ENCODE results near the gene COP1. TPM values are rescaled to one million over a fixed set of nuclear protein-coding genes. Genes with fewer than 3 reads are reported as not detected.
"Not testable (repeated sequence)": the region's sequence is repeated elsewhere in the genome, so short reads cannot be mapped to it uniquely, and the experiment has no call there.

The COP1 gene
- total RNA-seq, 1 donor from 2014 or later: 37.0 TPM

- Mint-ChIP-seq H3K27ac (ENCODE audit: unreplicated experiment) (peak overlapping the region; percentile 99), H3K36me3 (ENCODE audit: low read depth) (no peaks in the 10 kb centered on the region), H3K9me3 (ENCODE audit: low read depth) (no peaks in the 10 kb centered on the region), H3K27me3 (ENCODE audit: low read depth) (no peaks in the 10 kb centered on the region), H3K4me1 (ENCODE audit: low read depth) (peaks cover 44% of the 10 kb centered on the region), H3K4me3 (ENCODE audit: unreplicated experiment) (peak overlapping the region; percentile 99)
- DNase-seq (ENCODE audit: low spot score): no peak
- TF ChIP-seq, protein P1, sequence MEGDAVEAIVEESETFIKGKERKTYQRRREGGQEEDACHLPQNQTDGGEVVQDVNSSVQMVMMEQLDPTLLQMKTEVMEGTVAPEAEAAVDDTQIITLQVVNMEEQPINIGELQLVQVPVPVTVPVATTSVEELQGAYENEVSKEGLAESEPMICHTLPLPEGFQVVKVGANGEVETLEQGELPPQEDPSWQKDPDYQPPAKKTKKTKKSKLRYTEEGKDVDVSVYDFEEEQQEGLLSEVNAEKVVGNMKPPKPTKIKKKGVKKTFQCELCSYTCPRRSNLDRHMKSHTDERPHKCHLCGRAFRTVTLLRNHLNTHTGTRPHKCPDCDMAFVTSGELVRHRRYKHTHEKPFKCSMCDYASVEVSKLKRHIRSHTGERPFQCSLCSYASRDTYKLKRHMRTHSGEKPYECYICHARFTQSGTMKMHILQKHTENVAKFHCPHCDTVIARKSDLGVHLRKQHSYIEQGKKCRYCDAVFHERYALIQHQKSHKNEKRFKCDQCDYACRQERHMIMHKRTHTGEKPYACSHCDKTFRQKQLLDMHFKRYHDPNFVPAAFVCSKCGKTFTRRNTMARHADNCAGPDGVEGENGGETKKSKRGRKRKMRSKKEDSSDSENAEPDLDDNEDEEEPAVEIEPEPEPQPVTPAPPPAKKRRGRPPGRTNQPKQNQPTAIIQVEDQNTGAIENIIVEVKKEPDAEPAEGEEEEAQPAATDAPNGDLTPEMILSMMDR (IDR thresholded peaks at IDR 0.05): no peak
These were observed 1.7 kb downstream of the COP1 start for GRCh38 chr1:176205332-176205914.

- not testable (repeated sequence) for H3K9me3 Mint-ChIP-seq (ENCODE audit: low read depth); H3K36me3 Mint-ChIP-seq (ENCODE audit: low read depth); DNase-seq (ENCODE audit: low spot score); H3K27me3 Mint-ChIP-seq (ENCODE audit: low read depth); H3K27ac Mint-ChIP-seq (ENCODE audit: unreplicated experiment)
- Mint-ChIP-seq H3K4me3 (ENCODE audit: unreplicated experiment) (peak overlapping the region; percentile 99), H3K4me1 (ENCODE audit: low read depth) (peaks cover 47% of the 10 kb centered on the region)
These were observed 2.4 kb downstream of the COP1 start for GRCh38 chr1:176204655-176205054.

- Mint-ChIP-seq H3K27ac (ENCODE audit: unreplicated experiment) (no peak overlapping the region), H3K36me3 (ENCODE audit: low read depth) (no peaks in the 10 kb centered on the region), H3K4me1 (ENCODE audit: low read depth) (peaks cover 48% of the 10 kb centered on the region), H3K9me3 (ENCODE audit: low read depth) (no peaks in the 10 kb centered on the region), H3K27me3 (ENCODE audit: low read depth) (no peaks in the 10 kb centered on the region), H3K4me3 (ENCODE audit: unreplicated experiment) (no peak overlapping the region)
- no peak for DNase-seq (ENCODE audit: low spot score)
- TF ChIP-seq, protein P1 (IDR thresholded peaks at IDR 0.05): no peak
These were observed 3.4 kb downstream of the COP1 start for GRCh38 chr1:176203735-176204134.

- Mint-ChIP-seq H3K27ac (ENCODE audit: unreplicated experiment) (no peak overlapping the region), H3K36me3 (ENCODE audit: low read depth) (no peaks in the 10 kb centered on the region), H3K9me3 (ENCODE audit: low read depth) (no peaks in the 10 kb centered on the region), H3K27me3 (ENCODE audit: low read depth) (no peaks in the 10 kb centered on the region), H3K4me3 (ENCODE audit: unreplicated experiment) (no peak overlapping the region), H3K4me1 (ENCODE audit: low read depth) (peaks cover 47% of the 10 kb centered on the region)
- TF ChIP-seq, protein P1 (IDR thresholded peaks at IDR 0.05): no peak
- no peak for DNase-seq (ENCODE audit: low spot score)
These were observed 5.5 kb downstream of the COP1 start for GRCh38 chr1:176201568-176201967.

- Mint-ChIP-seq H3K4me3 (ENCODE audit: unreplicated experiment) (no peak overlapping the region), H3K27me3 (ENCODE audit: low read depth) (no peaks in the 10 kb centered on the region), H3K36me3 (ENCODE audit: low read depth) (no peaks in the 10 kb centered on the region), H3K9me3 (ENCODE audit: low read depth) (no peaks in the 10 kb centered on the region), H3K27ac (ENCODE audit: unreplicated experiment) (no peak overlapping the region), H3K4me1 (ENCODE audit: low read depth) (peaks cover 34% of the 10 kb centered on the region)
- DNase-seq (ENCODE audit: low spot score): no peak
- TF ChIP-seq, protein P1 (IDR thresholded peaks at IDR 0.05): no peak
These were observed 7.4 kb downstream of the COP1 start for GRCh38 chr1:176199707-176200106.

DNA sequence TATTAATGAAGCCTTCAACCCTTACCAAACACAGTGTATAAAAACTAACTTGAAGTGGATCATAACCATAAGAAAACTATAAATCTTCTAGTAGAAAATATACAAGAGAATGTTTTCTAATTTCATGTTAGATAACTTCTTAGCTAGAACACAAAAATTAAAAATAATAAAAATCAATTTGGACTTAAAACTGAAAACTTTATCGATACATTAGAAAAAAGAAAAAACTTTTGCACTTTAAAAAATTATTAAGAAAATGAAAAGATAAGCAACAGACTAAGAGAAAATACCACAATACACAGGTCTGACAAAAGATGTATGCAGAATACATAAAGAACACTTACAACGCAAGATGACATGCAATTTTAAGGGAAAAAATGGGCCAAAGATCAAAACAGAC is 8.7 kb downstream of the COP1 start:
- TF ChIP-seq, protein P1 (IDR thresholded peaks at IDR 0.05): no peak
- H3K36me3 Mint-ChIP-seq (ENCODE audit: low read depth): no peaks in the 10 kb centered on the region
- H3K4me1 Mint-ChIP-seq (ENCODE audit: low read depth): peaks cover 28% of the 10 kb centered on the region
- H3K27ac Mint-ChIP-seq (ENCODE audit: unreplicated experiment): no peak overlapping the region
- H3K27me3 Mint-ChIP-seq (ENCODE audit: low read depth): no peaks in the 10 kb centered on the region
- no peak for DNase-seq (ENCODE audit: low spot score)
- no peaks in the 10 kb centered on the region for H3K9me3 Mint-ChIP-seq (ENCODE audit: low read depth)
- no peak overlapping the region for H3K4me3 Mint-ChIP-seq (ENCODE audit: unreplicated experiment)
